Left lung (tissue), 10 donors: Measurements from ENCODE around the gene ITGB7. TPM values are rescaled to one million over a fixed set of nuclear protein-coding genes. Genes with fewer than 3 reads are reported as not detected.

ENCODE experiments used
- ATAC-seq: fragments of 200-7000 bp; cut with Tn5 transposase; one replicate; pipeline ENCODE4 v1.9.1; 2020; ENCODE audit warnings: moderate library complexity
- DNase-seq, 4 donors: peaks; one replicate each; pipeline ENCODE4 v3.0.0-alpha.2; 2013 to 2020
- H3K27ac ChIP-seq, 2 donors: fragments of 200-600 bp; sonication (generic) in 1 of 2; one replicate each; pipeline versions ENCODE4 v1.5.0 to v1.8.0; 2020 to 2021
- H3K27me3 ChIP-seq, 2 donors: fragments of 200-600 bp; sonication (generic) in 1 of 2; one replicate each; pipeline versions ENCODE4 v1.5.0 to v1.8.0; 2020 to 2021
- H3K36me3 ChIP-seq, 2 donors: fragments of 200-600 bp; sonication (generic) in 1 of 2; one replicate each; pipeline versions ENCODE4 v1.5.0 to v1.8.0; 2020 to 2021
- H3K4me1 ChIP-seq, 2 donors: fragments of 200-600 bp; one replicate each; pipeline ENCODE4 v1.8.0; 2021
- H3K4me3 ChIP-seq, 2 donors: fragments of 200-600 bp; sonication (generic) in 1 of 2; one replicate each; pipeline versions ENCODE4 v1.5.0 to v1.8.0; 2020 to 2021; ENCODE audit warnings: mild to moderate bottlenecking in 1 of 2
- H3K9me3 ChIP-seq, 2 donors: fragments of 200-600 bp; sonication (generic) in 1 of 2; one replicate each; pipeline versions ENCODE4 v1.5.0 to v1.8.0; 2020 to 2021
- intact Hi-C, 2 donors: fragments of 100-400 bp; cut with DNase I; formaldehyde crosslinking; loops; one replicate each; pipeline versions ENCODE4 v1.11.2 to v1.14.2; 2022
- polyA plus RNA-seq, 6 donors: library from polyadenylated mRNA; unstranded; fragments of 120-200 nt; gene quantifications; one replicate each; pipeline ENCODE4 v1.2.1, GENCODE V29; 2013; ENCODE audit not compliant: insufficient read length in 6 of 6
- total RNA-seq, 2 donors: library from RNA; stranded (reverse); fragmentation: NEBNext Ultra II Directional; extraction: Animal tissue kit (Norgen Biotek cat#: 25700); gene quantifications; one replicate each; pipeline ENCODE4 v1.2.1, GENCODE V29; 2021
- TF ChIP-seq, protein P1 (sequence below), 2 donors: fragments of 200-600 bp; sonication (generic) in 1 of 2; IDR thresholded peaks; one replicate each; pipeline versions ENCODE4 v1.5.0 to v1.8.0; 2021; ENCODE audit warnings: antibody characterized with exemption in 2 of 2
- donor health status: DM: no; HTN: yes; CAD: no.
- donor health status: DM: no; HTN: no; CAD: no.

ITGB7 gene
- total and polyA plus RNA-seq, 8 donors: 1.1 to 10.9 (median 1.8) TPM

DNA sequence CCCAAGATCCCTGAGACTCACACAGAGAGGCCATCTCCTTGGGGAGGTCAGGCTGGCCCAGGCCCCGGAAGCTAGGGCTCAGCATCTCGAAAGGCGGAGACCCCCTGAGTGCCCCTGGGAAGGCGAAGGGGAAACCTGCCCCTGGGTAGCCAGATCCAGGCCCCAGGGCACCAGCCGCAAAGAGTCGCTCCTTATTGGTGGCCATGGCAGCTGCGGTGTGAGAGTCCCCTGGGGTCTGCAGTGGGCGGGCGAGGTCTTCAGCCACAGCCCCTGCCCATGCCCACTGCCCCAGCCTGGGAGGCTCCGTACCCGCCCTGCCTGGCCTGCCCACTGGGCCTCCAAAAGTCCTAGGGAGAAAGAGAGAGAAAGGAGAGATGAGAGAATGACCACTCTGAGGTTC, 20.3 kb upstream of the ITGB7 start:
- Histone ChIP-seq H3K4me3 (no peak overlapping the region), H3K27me3 (peaks cover 0 to 14% of the 10 kb centered on the region in 2 donors), H3K9me3 (no peaks in the 10 kb centered on the region), H3K4me1 (peaks cover 30 to 50% of the 10 kb centered on the region in 2 donors), H3K27ac (no peak overlapping the region), H3K36me3 (no peaks in the 10 kb centered on the region)
- TF ChIP-seq, protein P1, sequence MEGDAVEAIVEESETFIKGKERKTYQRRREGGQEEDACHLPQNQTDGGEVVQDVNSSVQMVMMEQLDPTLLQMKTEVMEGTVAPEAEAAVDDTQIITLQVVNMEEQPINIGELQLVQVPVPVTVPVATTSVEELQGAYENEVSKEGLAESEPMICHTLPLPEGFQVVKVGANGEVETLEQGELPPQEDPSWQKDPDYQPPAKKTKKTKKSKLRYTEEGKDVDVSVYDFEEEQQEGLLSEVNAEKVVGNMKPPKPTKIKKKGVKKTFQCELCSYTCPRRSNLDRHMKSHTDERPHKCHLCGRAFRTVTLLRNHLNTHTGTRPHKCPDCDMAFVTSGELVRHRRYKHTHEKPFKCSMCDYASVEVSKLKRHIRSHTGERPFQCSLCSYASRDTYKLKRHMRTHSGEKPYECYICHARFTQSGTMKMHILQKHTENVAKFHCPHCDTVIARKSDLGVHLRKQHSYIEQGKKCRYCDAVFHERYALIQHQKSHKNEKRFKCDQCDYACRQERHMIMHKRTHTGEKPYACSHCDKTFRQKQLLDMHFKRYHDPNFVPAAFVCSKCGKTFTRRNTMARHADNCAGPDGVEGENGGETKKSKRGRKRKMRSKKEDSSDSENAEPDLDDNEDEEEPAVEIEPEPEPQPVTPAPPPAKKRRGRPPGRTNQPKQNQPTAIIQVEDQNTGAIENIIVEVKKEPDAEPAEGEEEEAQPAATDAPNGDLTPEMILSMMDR (IDR thresholded peaks at IDR 0.05): no peak
- ATAC-seq (no peak), DNase-seq (no peak)
- intact Hi-C loops: no loop called here

DNA sequence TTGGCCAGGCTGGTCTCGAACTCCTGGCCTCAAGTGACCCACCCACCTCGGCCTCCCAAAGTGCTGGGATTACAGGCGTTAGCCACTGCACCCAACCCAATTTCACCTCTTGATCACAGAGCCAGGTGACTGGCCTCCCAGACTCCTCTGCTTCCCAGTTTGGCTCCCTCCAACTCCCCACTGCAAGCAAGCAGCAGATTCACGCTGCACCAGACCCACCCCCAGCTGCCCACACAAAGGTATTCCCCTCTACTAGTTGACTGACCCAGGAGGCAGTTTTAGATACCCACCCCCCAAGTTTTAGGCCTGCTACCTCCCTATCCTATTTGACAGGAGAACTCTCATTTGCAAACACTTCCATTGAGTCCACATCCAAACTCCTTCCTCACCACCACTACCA, 19.8 kb upstream of the ITGB7 start:
- intact Hi-C loops: no loop called here
- no peak for ATAC-seq
- Histone ChIP-seq H3K27ac (no peak overlapping the region), H3K36me3 (no peaks in the 10 kb centered on the region), H3K4me3 (no peak overlapping the region), H3K4me1 (peaks cover 35 to 51% of the 10 kb centered on the region in 2 donors), H3K27me3 (peaks cover 0 to 9% of the 10 kb centered on the region in 2 donors), H3K9me3 (no peaks in the 10 kb centered on the region)
- no peak for DNase-seq
- TF ChIP-seq, protein P1 (IDR thresholded peaks at IDR 0.05): no peak

DNA sequence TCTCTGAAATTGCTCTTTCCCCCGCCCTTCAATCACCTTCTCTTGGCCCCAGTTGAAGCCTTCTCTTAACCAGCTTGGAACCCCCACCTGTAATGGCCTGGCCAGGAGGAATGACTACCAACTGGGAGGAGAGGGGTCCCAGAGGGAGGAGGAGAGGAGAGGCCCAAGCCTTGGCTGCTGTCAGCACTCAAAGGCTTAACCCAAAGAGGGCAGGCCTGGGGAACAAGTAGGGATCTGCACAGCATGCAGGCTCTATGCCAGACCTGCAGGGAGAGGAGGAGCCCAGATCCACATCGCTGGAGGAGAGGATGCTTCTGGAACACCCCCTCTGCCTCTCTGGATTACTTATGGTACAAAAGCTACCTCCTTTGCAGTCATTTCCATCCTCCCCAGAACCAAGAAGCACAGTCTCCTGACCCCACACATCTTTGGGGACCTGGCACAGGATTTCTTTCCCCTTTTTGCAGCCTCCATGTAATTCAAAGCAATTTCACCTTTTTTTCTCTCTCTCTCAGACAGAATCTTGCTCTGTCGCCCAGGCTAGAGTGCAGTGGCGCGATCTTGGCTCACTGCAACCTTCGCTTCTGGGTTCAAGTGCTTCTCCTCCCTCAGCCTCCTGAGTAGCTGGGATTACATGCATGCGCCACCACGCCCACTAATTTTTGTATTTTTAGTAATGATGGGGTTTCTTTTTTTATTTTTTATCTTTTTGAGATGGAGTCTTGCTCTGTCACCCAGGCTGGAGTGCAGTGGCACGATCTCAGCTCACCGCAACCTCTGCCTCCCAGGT, 18.8 kb upstream of the ITGB7 start:
- Histone ChIP-seq H3K27ac (no peak overlapping the region), H3K4me3 (no peak overlapping the region), H3K4me1 (peaks cover 36 to 46% of the 10 kb centered on the region in 2 donors), H3K27me3 (no peaks in the 10 kb centered on the region), H3K36me3 (no peaks in the 10 kb centered on the region), H3K9me3 (no peaks in the 10 kb centered on the region)
- TF ChIP-seq, protein P1 (IDR thresholded peaks at IDR 0.05): no peak
- no peak for ATAC-seq
- intact Hi-C loops: no loop called here
- no peak for DNase-seq

DNA sequence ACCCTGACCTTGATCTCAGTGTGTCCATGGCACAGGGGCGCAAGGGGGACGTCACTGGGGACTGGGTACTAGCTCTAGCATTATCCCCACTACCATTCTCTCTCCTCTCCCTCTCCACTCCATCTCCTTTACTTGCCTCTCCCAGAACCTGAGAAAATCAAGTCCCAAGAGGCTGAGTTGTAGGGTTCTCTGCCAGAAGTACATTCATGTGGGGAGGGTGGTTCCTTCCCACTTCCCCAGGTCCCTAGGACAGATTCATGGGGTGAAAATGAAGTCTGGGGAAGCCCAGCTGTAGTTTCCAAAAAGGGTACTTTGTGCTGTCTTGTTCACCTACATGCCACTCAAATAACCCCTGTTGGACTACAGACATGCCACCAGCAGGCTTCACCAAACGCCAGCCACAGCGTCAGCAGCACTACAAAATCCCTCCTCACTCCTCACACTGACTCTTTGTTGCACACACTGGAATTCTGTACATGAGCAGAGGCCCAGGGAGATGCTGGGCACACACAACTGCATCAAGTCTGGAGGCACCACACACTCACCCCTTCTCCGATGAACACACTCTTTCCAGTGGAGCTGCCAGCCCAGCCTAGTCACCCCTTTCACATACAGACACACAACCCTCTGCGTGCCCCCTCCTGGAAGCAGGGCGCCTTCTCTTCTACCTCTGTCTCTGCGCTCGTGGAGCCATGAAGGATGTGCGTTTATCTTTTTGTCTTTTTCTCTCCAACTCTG, 18.0 kb upstream of the ITGB7 start:
- no peaks in the 10 kb centered on the region for H3K36me3 ChIP-seq
- H3K27ac ChIP-seq: no peak overlapping the region
- ATAC-seq: no peak
- intact Hi-C loops: no loop called here
- TF ChIP-seq, protein P1 (IDR thresholded peaks at IDR 0.05): no peak
- peaks cover 36 to 51% of the 10 kb centered on the region in 2 donors for H3K4me1 ChIP-seq
- no peak for DNase-seq
- no peaks in the 10 kb centered on the region for H3K9me3 ChIP-seq
- H3K4me3 ChIP-seq: no peak overlapping the region
- peaks cover 0 to 5% of the 10 kb centered on the region in 2 donors for H3K27me3 ChIP-seq
